HepG2 (cell line): ENCODE measurements around the gene GLTPD2. TPM values are rescaled to one million over a fixed set of nuclear protein-coding genes. Genes with fewer than 3 reads are reported as not detected.
A peak's percentile ranks its signal among the peaks of the same experiment; 100 is the strongest.

ENCODE experiments used
- ATAC-seq: fragments of 200-7000 bp; cut with Tn5 transposase; 3 replicates; pipeline ENCODE4 v1.9.1; 2020; ENCODE audit warnings: mild to moderate bottlenecking, moderate library complexity
- BruUV-seq: library from RNA; stranded (reverse); fragments of 400-500 nt; replicated peaks from 2 replicates; lab custom pipeline; 2021; lab: Mats Ljungman, UMichigan
- CTCF ChIA-PET: fragments of 300-600 bp; formaldehyde crosslinking; extraction: SDS; loops from one replicate; lab custom pipeline; 2021; ENCODE audit warnings: low total read pairs, inconsistent platforms, low intra/inter-chr PET ratio; lab: Yijun Ruan, JAX
- POLR2A ChIA-PET: fragments of 350-600 bp; sonication (Branson Sonifier 250); formaldehyde crosslinking; loops from one replicate; lab custom pipeline; 2020; ENCODE audit warnings: antibody characterized with exemption, inconsistent platforms; lab: Yijun Ruan, JAX
- DNase-seq: peaks from one replicate; pipeline ENCODE4 v3.0.0-alpha.2; 2015; ENCODE audit warnings: low spot score
- FAIRE-seq: peaks from 3 replicates; lab custom pipeline; 2011; peaks lifted over from hg19 to GRCh38; lab: Jason Lieb, UNC
- H2AFZ ChIP-seq: one replicate; pipeline ENCODE4 v1.6.1; 2011; ENCODE audit warnings: low read length, inconsistent platforms
- H3K27ac ChIP-seq: fragments of 300-600 bp; 3 replicates; pipeline ENCODE4 v1.8.0; 2011; ENCODE audit warnings: mixed run types, mild to moderate bottlenecking, mixed read lengths, low read length, inconsistent platforms; ENCODE audit not compliant: insufficient read depth; ENCODE audit errors: extremely low read length
- H3K27me3 ChIP-seq, 2 experiments: fragments of 200-600 bp in 1 of 2; 2 replicates in 1 of 2; 3 replicates in 1 of 2; pipeline versions ENCODE4 v1.6.0 to v1.8.0; 2011; ENCODE audit warnings: low read length in 2 of 2, mild to moderate bottlenecking in 2 of 2, moderate library complexity in 2 of 2, inconsistent platforms in 1 of 2; ENCODE audit not compliant: insufficient read depth in 2 of 2, control insufficient read depth in 1 of 2
- H3K36me3 ChIP-seq, 2 experiments: fragments of 200-600 bp in 1 of 2; replicated peaks in 1 of 2; 2 replicates in 1 of 2; 3 replicates in 1 of 2; pipeline versions ENCODE4 v1.5.1 to v1.8.0; 2011; ENCODE audit warnings: low read length in 2 of 2, inconsistent platforms in 1 of 2; ENCODE audit not compliant: insufficient read depth in 2 of 2, control insufficient read depth in 1 of 2
- H3K4me1 ChIP-seq: 2 replicates; pipeline ENCODE4 v1.5.1; 2012; ENCODE audit warnings: low read length, inconsistent platforms; ENCODE audit not compliant: insufficient read depth
- H3K4me2 ChIP-seq: 2 replicates; pipeline ENCODE4 v1.6.0; 2011; ENCODE audit warnings: low read depth, low read length, inconsistent platforms
- H3K4me3 ChIP-seq, 3 experiments: fragments of 200-600 bp in 1 of 3; sonication (generic), shearing (Covaris generic) in 1 of 3; replicated peaks in 1 of 3; 2 replicates each; pipeline ENCODE4 v1.5.1; 2011 to 2016; ENCODE audit warnings: low read length in 3 of 3, inconsistent platforms in 2 of 3, low read depth in 2 of 3, mild to moderate bottlenecking in 2 of 3, control low read depth in 1 of 3, mixed read lengths in 1 of 3; ENCODE audit not compliant: insufficient read depth in 1 of 3
- H3K79me2 ChIP-seq: one replicate; pipeline ENCODE4 v1.6.1; 2011; ENCODE audit warnings: low read length, inconsistent platforms; ENCODE audit not compliant: insufficient read depth
- H3K9ac ChIP-seq: 2 replicates; pipeline ENCODE4 v1.6.0; 2011; ENCODE audit warnings: mild to moderate bottlenecking, low read depth, low read length, inconsistent platforms; ENCODE audit not compliant: insufficient read depth
- H3K9me3 ChIP-seq: 2 replicates; pipeline ENCODE4 v1.5.1; 2012; ENCODE audit warnings: mild to moderate bottlenecking, low read length
- H4K20me1 ChIP-seq: 2 replicates; pipeline ENCODE4 v1.6.0; 2011; ENCODE audit warnings: inconsistent platforms, mild to moderate bottlenecking, low read length, moderate library complexity; ENCODE audit not compliant: insufficient read depth
- KDM6A ChIP-seq: IDR thresholded peaks from 2 replicates; pipeline ENCODE4 v1.6.1; 2016; ENCODE audit warnings: low read depth
- NR2F2 ChIP-seq: IDR thresholded peaks from 2 replicates; pipeline ENCODE4 v1.6.1; 2012; ENCODE audit warnings: low read depth, inconsistent platforms, borderline replicate concordance
- TCF12 ChIP-seq, 2 experiments: fragments of 450-650 bp in 1 of 2; sonication (generic) in 1 of 2; formaldehyde crosslinking in 1 of 2; IDR thresholded peaks; 2 replicates each; pipeline versions ENCODE4 v1.6.1 to v1.8.0; 2017 to 2022; ENCODE audit warnings: antibody characterized with exemption in 1 of 2, mild to moderate bottlenecking in 1 of 2, missing genetic modification reagents in 1 of 2, moderate library complexity in 1 of 2
- ZNF143 ChIP-seq: sonication (generic); formaldehyde crosslinking; IDR thresholded peaks from 2 replicates; pipeline ENCODE4 v1.4.0; 2020; ENCODE audit warnings: missing genetic modification reagents
- ZNF501 ChIP-seq: sonication (generic); formaldehyde crosslinking; IDR thresholded peaks from 2 replicates; pipeline ENCODE4 v1.5.1; 2020; ENCODE audit warnings: mild to moderate bottlenecking, moderate library complexity, missing genetic modification reagents
- ZNF704 ChIP-seq: sonication (generic); formaldehyde crosslinking; IDR thresholded peaks from 2 replicates; pipeline ENCODE4 v1.8.1; 2023; ENCODE audit warnings: mild to moderate bottlenecking, inconsistent platforms, moderate library complexity, missing genetic modification reagents, borderline replicate concordance
- ZNF710 ChIP-seq: sonication (generic); formaldehyde crosslinking; IDR thresholded peaks from 2 replicates; pipeline ENCODE4 v1.5.0; 2020; ENCODE audit warnings: mild to moderate bottlenecking, missing genetic modification reagents, borderline replicate concordance
- ZNF776 ChIP-seq: sonication (generic); formaldehyde crosslinking; IDR thresholded peaks from 2 replicates; pipeline ENCODE4 v1.4.0; 2020; ENCODE audit warnings: mild to moderate bottlenecking, missing genetic modification reagents
- WGBS: methylation state at CpG from one replicate; pipeline ENCODE4 v1.1.6; 2017; ENCODE audit warnings: low lambda C conversion rate; 5-methylcytosine and 5-hydroxymethylcytosine counted together
- in situ Hi-C: cut with HindIII; loops from 2 replicates; pipeline ENCODE4 v1.10.0; 2017; ENCODE audit warnings: low pct_unique_long_range_greater_than_20kb; ENCODE audit not compliant: extremely low pct_ligation_motif_present
- intact Hi-C: fragments of 100-400 bp; cut with micrococcal nuclease; formaldehyde crosslinking; loops from one replicate; pipeline ENCODE4 v1.10.0; 2022; ENCODE audit not compliant: unreplicated experiment
- polyA plus RNA-seq, 8 experiments: library from polyadenylated mRNA; depleted of rRNA in 3 of 8; stranded (reverse) in 7 of 8; unstranded in 1 of 8; fragments of >200 nt; fragmentation: Illumina TruSeq in 4 of 8; extraction: Trizol in 4 of 8; gene quantifications; 2 replicates each; pipeline versions ENCODE4 v1.2.1 to v1.2.3, GENCODE V29; 2011 to 2016; ENCODE audit warnings: low read depth in 4 of 8, missing spikeins in 1 of 8, mixed read lengths in 1 of 8; ENCODE audit not compliant: insufficient read depth in 1 of 8
- total RNA-seq, 5 experiments: library from RNA; depleted of rRNA; stranded (reverse); fragments of >200 nt; fragmentation: Illumina TruSeq; extraction: Trizol; gene quantifications; 2 replicates each; pipeline ENCODE4 v1.2.3, GENCODE V29; 2016; ENCODE audit warnings: low read depth in 1 of 5

GLTPD2 gene
- total and polyA plus RNA-seq, 2 of the 13 experiments (the other 11 are each of a cell fraction or from before 2014, with no cell fraction given) = 7.5 to 12.9 TPM

- Histone ChIP-seq H3K4me1 (peaks cover 50% of the 10 kb centered on the region), H3K27ac (peak overlapping the region; percentile 75), H3K4me3 (peak overlapping the region; percentile 67 to 97 (median 85)), H3K36me3 (peaks cover 2 to 9% of the 10 kb centered on the region in 2 experiments; a peak in 3 of 5 replicates), H2AFZ (no peak overlapping the region), H3K79me2 (peaks cover 56% of the 10 kb centered on the region), H3K9me3 (no peaks in the 10 kb centered on the region), H3K4me2 (peak overlapping the region; percentile 97), H3K27me3 (no peaks in the 10 kb centered on the region), H4K20me1 (peaks cover 18% of the 10 kb centered on the region; the same call in 1 of the 2 replicates), H3K9ac (peak overlapping the region; percentile 78)
- peak; percentile 21 for ATAC-seq
- in situ Hi-C loops = no loop called here
- POLR2A ChIA-PET = interaction anchor here (0.7 to 3.8 kb wide), 7 partner anchors 9 to 126 kb away, joined by 3 to 31 read pairs (median 6); partner anchors contain the start of genes ARRB2, GLTPD2, PLD2 and PSMB6
- no peak for DNase-seq
- BruUV-seq = no TSS peak
- FAIRE-seq = no peak
- CTCF ChIA-PET = no interaction called here
- intact Hi-C loops = loop anchor here (10.0 kb wide), 1 partner anchor 50 kb away; no protein-coding TSS in a partner anchor
- no peak for TF ChIP-seq KDM6A (CRISPR knock-in tag)
- 0 out of 2 replicates have a peak, but pooled peaks have one; percentile 6 for TF ChIP-seq ZNF710 (CRISPR knock-in tag)
- TF ChIP-seq ZNF776 (CRISPR knock-in tag) = 0 out of 2 replicates have a peak, but pooled peaks have one; percentile 45
- TF ChIP-seq NR2F2 = peak; percentile 2; the same call in 1 of the 2 replicates
- TF ChIP-seq ZNF501 (CRISPR knock-in tag) = peak; percentile 36; the same call in 1 of the 2 replicates
- no peak for TF ChIP-seq ZNF143 (CRISPR knock-in tag)
- no peak for TF ChIP-seq TCF12 (IDR thresholded peaks at IDR 0.05)
- TF ChIP-seq TCF12 (CRISPR knock-in tag; IDR thresholded peaks at IDR 0.05) = 0 out of 2 replicates have a peak, but pooled peaks have one; percentile 36
- no peak for TF ChIP-seq ZNF704
- WGBS = 0% methylated on average over 2 of the region's 4 CpGs
These were observed 45.9 kb downstream of the GLTPD2 start for GRCh38 chr17:4834681-4835020.
